ENCODE results near the gene CXCL1.

DNA sequence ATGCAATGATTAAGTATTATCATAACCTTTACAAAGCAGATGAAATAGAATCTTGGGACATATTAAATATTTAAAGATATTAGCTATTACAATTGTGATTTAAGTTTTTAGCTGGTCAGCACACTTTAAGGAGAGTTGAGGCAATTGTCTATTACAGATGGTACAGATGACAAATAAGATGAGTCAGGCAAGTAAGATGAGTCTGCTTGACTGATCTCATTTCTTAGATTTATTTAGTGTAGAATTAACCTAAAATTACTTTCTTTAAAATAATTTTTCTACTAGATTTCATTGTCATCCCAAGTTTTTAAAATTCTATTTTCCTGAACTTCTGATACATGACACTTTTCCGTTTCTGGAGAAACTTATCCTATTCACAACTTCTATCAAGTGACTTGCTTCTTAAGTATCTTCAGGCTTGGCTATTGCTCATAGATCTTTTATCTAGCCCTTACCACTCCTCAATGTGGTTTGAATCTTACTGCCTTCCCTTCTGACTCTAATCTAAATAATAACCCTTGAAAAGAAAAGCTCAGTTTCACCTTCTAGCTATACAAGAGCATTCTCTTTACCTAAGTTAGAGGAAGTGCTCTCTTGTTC lies 32.9 kb downstream of the CXCL1 start:
- TF ChIP-seq, protein P1, sequence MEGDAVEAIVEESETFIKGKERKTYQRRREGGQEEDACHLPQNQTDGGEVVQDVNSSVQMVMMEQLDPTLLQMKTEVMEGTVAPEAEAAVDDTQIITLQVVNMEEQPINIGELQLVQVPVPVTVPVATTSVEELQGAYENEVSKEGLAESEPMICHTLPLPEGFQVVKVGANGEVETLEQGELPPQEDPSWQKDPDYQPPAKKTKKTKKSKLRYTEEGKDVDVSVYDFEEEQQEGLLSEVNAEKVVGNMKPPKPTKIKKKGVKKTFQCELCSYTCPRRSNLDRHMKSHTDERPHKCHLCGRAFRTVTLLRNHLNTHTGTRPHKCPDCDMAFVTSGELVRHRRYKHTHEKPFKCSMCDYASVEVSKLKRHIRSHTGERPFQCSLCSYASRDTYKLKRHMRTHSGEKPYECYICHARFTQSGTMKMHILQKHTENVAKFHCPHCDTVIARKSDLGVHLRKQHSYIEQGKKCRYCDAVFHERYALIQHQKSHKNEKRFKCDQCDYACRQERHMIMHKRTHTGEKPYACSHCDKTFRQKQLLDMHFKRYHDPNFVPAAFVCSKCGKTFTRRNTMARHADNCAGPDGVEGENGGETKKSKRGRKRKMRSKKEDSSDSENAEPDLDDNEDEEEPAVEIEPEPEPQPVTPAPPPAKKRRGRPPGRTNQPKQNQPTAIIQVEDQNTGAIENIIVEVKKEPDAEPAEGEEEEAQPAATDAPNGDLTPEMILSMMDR (IDR thresholded peaks at IDR 0.05; ENCODE audit: insufficient read depth, low read length) = no peak
- TF ChIP-seq, protein P2, sequence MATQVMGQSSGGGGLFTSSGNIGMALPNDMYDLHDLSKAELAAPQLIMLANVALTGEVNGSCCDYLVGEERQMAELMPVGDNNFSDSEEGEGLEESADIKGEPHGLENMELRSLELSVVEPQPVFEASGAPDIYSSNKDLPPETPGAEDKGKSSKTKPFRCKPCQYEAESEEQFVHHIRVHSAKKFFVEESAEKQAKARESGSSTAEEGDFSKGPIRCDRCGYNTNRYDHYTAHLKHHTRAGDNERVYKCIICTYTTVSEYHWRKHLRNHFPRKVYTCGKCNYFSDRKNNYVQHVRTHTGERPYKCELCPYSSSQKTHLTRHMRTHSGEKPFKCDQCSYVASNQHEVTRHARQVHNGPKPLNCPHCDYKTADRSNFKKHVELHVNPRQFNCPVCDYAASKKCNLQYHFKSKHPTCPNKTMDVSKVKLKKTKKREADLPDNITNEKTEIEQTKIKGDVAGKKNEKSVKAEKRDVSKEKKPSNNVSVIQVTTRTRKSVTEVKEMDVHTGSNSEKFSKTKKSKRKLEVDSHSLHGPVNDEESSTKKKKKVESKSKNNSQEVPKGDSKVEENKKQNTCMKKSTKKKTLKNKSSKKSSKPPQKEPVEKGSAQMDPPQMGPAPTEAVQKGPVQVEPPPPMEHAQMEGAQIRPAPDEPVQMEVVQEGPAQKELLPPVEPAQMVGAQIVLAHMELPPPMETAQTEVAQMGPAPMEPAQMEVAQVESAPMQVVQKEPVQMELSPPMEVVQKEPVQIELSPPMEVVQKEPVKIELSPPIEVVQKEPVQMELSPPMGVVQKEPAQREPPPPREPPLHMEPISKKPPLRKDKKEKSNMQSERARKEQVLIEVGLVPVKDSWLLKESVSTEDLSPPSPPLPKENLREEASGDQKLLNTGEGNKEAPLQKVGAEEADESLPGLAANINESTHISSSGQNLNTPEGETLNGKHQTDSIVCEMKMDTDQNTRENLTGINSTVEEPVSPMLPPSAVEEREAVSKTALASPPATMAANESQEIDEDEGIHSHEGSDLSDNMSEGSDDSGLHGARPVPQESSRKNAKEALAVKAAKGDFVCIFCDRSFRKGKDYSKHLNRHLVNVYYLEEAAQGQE (IDR thresholded peaks at IDR 0.05; ENCODE audit: insufficient replicate concordance, low read depth) = no peak
- TF ChIP-seq POLR2AphosphoS5 (IDR thresholded peaks at IDR 0.05; ENCODE audit: low read depth) = no peak

Measured in HL-60 (cell line).